HEK293 (cell line): ENCODE data around the gene MYBBP1A.

Experiments used
- CTCF ChIA-PET: fragments of 350-600 bp; formaldehyde crosslinking; extraction: SDS; loops from one replicate; lab custom pipeline; 2021; ENCODE audit warnings: antibody characterized with exemption; lab: Yijun Ruan, JAX
- POLR2A ChIA-PET: fragments of 300-600 bp; formaldehyde crosslinking; extraction: SDS; loops from one replicate; lab custom pipeline; 2020; ENCODE audit warnings: antibody characterized with exemption, inconsistent platforms; lab: Yijun Ruan, JAX
- H3K27ac ChIP-seq: fragments of 200-500 bp; sonication (Bioruptor generic); 2 replicates; pipeline ENCODE4 v1.5.1; 2014; ENCODE audit warnings: low read depth, low read length, control low read depth, inconsistent platforms; ENCODE audit errors: extremely low read depth
- H3K36me3 ChIP-seq, 2 experiments: fragments of 200-500 bp in 1 of 2; sonication (Bioruptor generic) in 1 of 2; 1 replicate in 1 of 2; 2 replicates in 1 of 2; pipeline ENCODE4 v1.5.1; 2014 to 2017; ENCODE audit warnings: inconsistent platforms in 2 of 2, low read length in 2 of 2; ENCODE audit not compliant: control insufficient read depth in 2 of 2, insufficient read depth in 1 of 2
- H3K4me1 ChIP-seq: fragments of 200-500 bp; sonication (Bioruptor generic); 2 replicates; pipeline ENCODE4 v1.5.1; 2014; ENCODE audit warnings: mild to moderate bottlenecking, low read length, inconsistent platforms; ENCODE audit not compliant: control insufficient read depth, insufficient read depth
- H3K4me3 ChIP-seq: 2 replicates; pipeline ENCODE4 v1.5.1; 2011; ENCODE audit warnings: low read depth, mild to moderate bottlenecking, control low read depth, low read length, moderate library complexity
- H3K9me3 ChIP-seq: fragments of 200-500 bp; sonication (Bioruptor generic); 2 replicates; pipeline ENCODE4 v1.5.1; 2014; ENCODE audit warnings: low read depth, low read length, inconsistent platforms; ENCODE audit not compliant: control insufficient read depth, insufficient read depth
- RBAK ChIP-seq: fragments of 450-650 bp; formaldehyde crosslinking; IDR thresholded peaks from 2 replicates; pipeline ENCODE4 v1.5.1; 2016; ENCODE audit warnings: missing biosample characterization, missing genetic modification characterization
- ZBTB20 ChIP-seq: fragments of 450-650 bp; formaldehyde crosslinking; IDR thresholded peaks from 2 replicates; pipeline ENCODE4 v1.5.1; 2016; ENCODE audit warnings: missing biosample characterization, missing genetic modification characterization
- ZBTB48 ChIP-seq: fragments of 450-650 bp; formaldehyde crosslinking; IDR thresholded peaks from 2 replicates; pipeline ENCODE4 v1.5.1; 2016; ENCODE audit warnings: missing biosample characterization, missing genetic modification characterization
- ZFP69B ChIP-seq: fragments of 450-650 bp; formaldehyde crosslinking; IDR thresholded peaks from 2 replicates; pipeline ENCODE4 v1.5.1; 2016; ENCODE audit warnings: missing biosample characterization, missing genetic modification characterization
- ZNF155 ChIP-seq: fragments of 450-650 bp; formaldehyde crosslinking; IDR thresholded peaks from 2 replicates; pipeline ENCODE4 v1.5.1; 2016; ENCODE audit warnings: missing biosample characterization, missing genetic modification characterization
- ZNF23 ChIP-seq: fragments of 450-650 bp; formaldehyde crosslinking; IDR thresholded peaks from 2 replicates; pipeline ENCODE4 v1.5.1; 2016; ENCODE audit warnings: missing biosample characterization, missing genetic modification characterization, borderline replicate concordance
- ZNF354C ChIP-seq: fragments of 450-650 bp; formaldehyde crosslinking; IDR thresholded peaks from 2 replicates; pipeline ENCODE4 v1.5.1; 2016; ENCODE audit warnings: missing biosample characterization, missing genetic modification characterization, low read depth, borderline replicate concordance
- ZNF366 ChIP-seq: fragments of 450-650 bp; formaldehyde crosslinking; conservative IDR thresholded peaks from 2 replicates; pipeline ENCODE4 v1.5.1; 2016; ENCODE audit warnings: missing biosample characterization, missing genetic modification characterization
- ZNF416 ChIP-seq: fragments of 450-650 bp; formaldehyde crosslinking; IDR thresholded peaks from 2 replicates; pipeline ENCODE4 v1.5.1; 2016; ENCODE audit warnings: missing biosample characterization, missing genetic modification characterization
- ZNF423 ChIP-seq: fragments of 450-650 bp; formaldehyde crosslinking; IDR thresholded peaks from 2 replicates; pipeline ENCODE4 v1.5.1; 2016; ENCODE audit warnings: missing biosample characterization, missing genetic modification characterization
- ZNF48 ChIP-seq: fragments of 450-650 bp; formaldehyde crosslinking; IDR thresholded peaks from 2 replicates; pipeline ENCODE4 v1.5.1; 2016; ENCODE audit warnings: missing biosample characterization, missing genetic modification characterization
- ZNF843 ChIP-seq: fragments of 450-650 bp; formaldehyde crosslinking; IDR thresholded peaks from 2 replicates; pipeline ENCODE4 v1.5.1; 2016; ENCODE audit warnings: missing biosample characterization, missing genetic modification characterization
- TF ChIP-seq, protein P1 (sequence below): fragments of 450-650 bp; formaldehyde crosslinking; IDR thresholded peaks from 2 replicates; pipeline ENCODE4 v1.5.1; 2016; ENCODE audit warnings: missing biosample characterization, missing genetic modification characterization
- TF ChIP-seq, protein P2 (sequence below): fragments of 450-650 bp; formaldehyde crosslinking; IDR thresholded peaks from 2 replicates; pipeline ENCODE4 v1.5.1; 2016; ENCODE audit warnings: missing biosample characterization, missing genetic modification characterization, borderline replicate concordance
- TF ChIP-seq, protein P3 (sequence below): fragments of 450-650 bp; formaldehyde crosslinking; IDR thresholded peaks from 2 replicates; pipeline ENCODE4 v1.5.1; 2017; ENCODE audit warnings: missing biosample characterization, missing genetic modification characterization
- TF ChIP-seq, protein P4 (sequence below): fragments of 450-650 bp; formaldehyde crosslinking; IDR thresholded peaks from 2 replicates; pipeline ENCODE4 v1.5.1; 2016; ENCODE audit warnings: missing biosample characterization, missing genetic modification characterization

Gene MYBBP1A

DNA sequence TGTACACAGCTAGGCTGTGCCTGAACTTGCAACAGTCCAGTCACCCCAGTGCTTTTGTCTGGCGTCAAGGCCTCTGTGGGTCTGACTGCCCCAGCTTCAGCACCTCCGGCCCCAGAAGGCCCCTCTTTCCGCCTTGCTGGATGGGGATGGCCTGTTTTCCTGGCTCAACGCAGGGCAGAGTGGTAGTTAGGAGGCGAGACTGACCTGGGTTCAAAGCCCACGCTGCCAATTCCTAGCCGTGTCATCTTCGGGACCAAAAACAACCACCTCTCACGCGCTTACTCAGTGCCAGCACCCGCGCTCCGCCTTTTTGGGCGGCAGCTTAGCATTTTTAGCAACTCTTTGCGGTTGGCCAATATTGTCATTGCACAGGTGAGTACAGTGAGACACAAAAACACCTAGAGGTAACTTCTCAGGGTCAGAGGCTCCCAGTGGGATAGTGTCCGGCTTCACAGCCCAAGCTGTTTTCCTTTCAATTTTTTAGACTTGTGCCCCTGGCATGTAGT, 4.6 kb downstream of the MYBBP1A start:
- CTCF ChIA-PET = interaction anchor here (0.6 to 3.0 kb wide), 4 partner anchors 12 to 211 kb away, joined by 3 to 13 read pairs (median 6); no protein-coding TSS in a partner anchor
- no peak for TF ChIP-seq ZNF354C (tag by site-specific recombination)
- TF ChIP-seq ZBTB20 = no peak

DNA sequence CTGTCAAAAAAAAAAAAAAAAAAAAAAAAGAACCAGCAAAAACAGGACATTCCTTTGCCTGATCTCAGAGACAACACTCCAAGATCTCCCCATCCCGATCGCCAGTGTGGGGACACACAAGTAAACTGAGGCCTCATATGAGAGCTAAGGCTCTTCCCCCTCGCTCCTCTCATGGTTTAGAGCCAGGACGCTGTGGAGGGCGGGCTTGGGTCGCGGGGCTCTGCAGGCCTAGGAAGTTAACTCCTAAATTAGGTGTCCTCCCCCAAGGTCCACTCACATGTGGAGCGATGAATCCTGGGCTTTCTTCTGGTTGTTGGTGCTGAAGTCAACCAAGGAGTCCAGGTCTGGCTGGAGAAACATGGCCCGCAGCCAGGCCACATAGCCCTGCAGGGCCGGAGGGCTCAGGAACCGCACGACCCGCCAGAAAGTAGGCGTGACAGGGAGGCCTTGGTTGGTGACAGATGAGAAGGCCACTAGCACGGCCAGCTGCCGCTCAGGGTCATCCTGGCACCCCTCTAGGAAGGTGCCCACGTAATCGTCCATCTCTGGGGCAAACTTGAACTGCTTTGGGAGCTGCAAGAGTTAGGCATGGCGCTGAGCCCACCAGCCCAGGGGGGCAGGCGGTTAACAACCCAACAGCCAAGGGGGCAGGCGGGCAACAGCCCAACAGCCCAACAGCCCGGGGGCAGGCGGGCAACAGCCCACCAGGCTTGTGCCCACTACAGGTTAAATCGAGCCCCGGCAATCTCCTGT, 5.2 kb downstream of the MYBBP1A start:
- TF ChIP-seq ZNF843 (tag by site-specific recombination) = no peak
- TF ChIP-seq, protein P1, sequence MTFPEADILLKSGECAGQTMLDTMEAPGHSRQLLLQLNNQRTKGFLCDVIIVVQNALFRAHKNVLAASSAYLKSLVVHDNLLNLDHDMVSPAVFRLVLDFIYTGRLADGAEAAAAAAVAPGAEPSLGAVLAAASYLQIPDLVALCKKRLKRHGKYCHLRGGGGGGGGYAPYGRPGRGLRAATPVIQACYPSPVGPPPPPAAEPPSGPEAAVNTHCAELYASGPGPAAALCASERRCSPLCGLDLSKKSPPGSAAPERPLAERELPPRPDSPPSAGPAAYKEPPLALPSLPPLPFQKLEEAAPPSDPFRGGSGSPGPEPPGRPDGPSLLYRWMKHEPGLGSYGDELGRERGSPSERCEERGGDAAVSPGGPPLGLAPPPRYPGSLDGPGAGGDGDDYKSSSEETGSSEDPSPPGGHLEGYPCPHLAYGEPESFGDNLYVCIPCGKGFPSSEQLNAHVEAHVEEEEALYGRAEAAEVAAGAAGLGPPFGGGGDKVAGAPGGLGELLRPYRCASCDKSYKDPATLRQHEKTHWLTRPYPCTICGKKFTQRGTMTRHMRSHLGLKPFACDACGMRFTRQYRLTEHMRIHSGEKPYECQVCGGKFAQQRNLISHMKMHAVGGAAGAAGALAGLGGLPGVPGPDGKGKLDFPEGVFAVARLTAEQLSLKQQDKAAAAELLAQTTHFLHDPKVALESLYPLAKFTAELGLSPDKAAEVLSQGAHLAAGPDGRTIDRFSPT = peak; percentile 32; the same call in 1 of the 2 replicates
- peaks cover 39 to 95% of the 10 kb centered on the region in 2 experiments for H3K36me3 ChIP-seq
- H3K9me3 ChIP-seq = no peaks in the 10 kb centered on the region
- 0 out of 2 replicates have a peak, but pooled peaks cover 3% of the 10 kb centered on the region for H3K4me1 ChIP-seq
- H3K4me3 ChIP-seq = no peak overlapping the region
- no peak overlapping the region for H3K27ac ChIP-seq
- ChIA-PET POLR2A (interaction anchor here (0.6 to 1.1 kb wide), 3 partner anchors 10 to 1669 kb away, joined by 4 to 6 read pairs (median 5); no protein-coding TSS in a partner anchor), CTCF (interaction anchor here (1.1 to 3.0 kb wide), 3 partner anchors 12 to 129 kb away, joined by 3 to 13 read pairs (median 6); no protein-coding TSS in a partner anchor)

More for the DNA sequence above, 4.6 kb downstream of the MYBBP1A start:
- H3K36me3 ChIP-seq = peaks cover 39 to 88% of the 10 kb centered on the region in 2 experiments
- POLR2A ChIA-PET = interaction anchor here (0.6 kb wide), 1 partner anchor 1670 kb away, joined by 5 read pairs; no protein-coding TSS in a partner anchor
- H3K4me3 ChIP-seq = no peak overlapping the region
- 0 out of 2 replicates have a peak, but pooled peaks cover 3% of the 10 kb centered on the region for H3K4me1 ChIP-seq
- H3K27ac ChIP-seq = no peak overlapping the region
- no peaks in the 10 kb centered on the region for H3K9me3 ChIP-seq

DNA sequence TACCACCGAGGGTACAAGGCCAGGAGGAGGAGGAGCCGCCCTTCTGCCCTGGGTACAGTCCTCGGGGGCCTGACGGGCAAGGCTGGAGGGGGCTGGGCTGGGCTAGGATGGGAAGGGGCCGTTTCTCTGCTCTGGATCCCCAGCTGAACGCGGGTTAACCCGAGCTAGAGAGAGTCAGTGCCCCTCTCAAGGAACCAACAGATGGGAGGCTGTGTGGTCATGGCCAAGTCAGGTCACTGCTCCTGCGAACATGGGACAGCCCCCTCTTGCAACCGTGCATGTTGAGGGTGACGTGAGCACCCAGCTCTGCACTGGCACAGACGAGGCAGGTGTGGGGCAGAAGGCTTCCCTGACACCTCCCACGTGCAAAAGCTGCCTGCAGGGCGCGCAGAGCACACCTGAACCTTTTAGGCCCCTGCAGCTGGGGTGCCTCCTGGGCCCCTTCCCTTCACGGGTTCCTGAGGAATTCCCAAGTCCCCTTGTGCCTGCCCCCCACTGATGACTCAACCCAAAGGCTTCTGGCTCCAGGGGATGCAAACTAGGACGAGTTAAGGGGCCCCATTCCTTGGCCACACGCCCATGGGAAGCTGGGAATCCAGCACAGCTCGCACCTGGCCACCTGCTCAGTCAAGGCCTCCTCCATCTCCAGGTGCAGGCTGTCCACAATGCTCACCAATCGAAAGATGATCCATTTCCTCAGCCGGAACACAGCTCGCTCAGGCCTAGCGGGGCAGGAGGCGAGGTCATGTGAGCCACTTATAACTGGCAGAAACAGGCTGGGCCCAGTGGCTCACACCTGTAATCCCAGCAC, 6.3 kb downstream of the MYBBP1A start:
- Histone ChIP-seq H3K9me3 (no peaks in the 10 kb centered on the region), H3K4me1 (0 out of 2 replicates have a peak, but pooled peaks cover 3% of the 10 kb centered on the region), H3K36me3 (peaks cover 39 to 95% of the 10 kb centered on the region in 2 experiments), H3K4me3 (no peak overlapping the region), H3K27ac (no peak overlapping the region)
- POLR2A ChIA-PET = interaction anchor here (0.7 to 1.2 kb wide), 3 partner anchors 9 to 163 kb away, joined by 3 to 6 read pairs (median 4); no protein-coding TSS in a partner anchor
- CTCF ChIA-PET = interaction anchor here (0.6 to 3.0 kb wide), 3 partner anchors 16 to 99 kb away, joined by 4 to 13 read pairs (median 4); no protein-coding TSS in a partner anchor
- TF ChIP-seq ZNF366 (tag by site-specific recombination) (no peak), ZNF416 (no peak), ZNF423 (no peak), ZNF48 (tag by site-specific recombination) (no peak), ZFP69B (no peak), ZNF155 (tag by site-specific recombination) (no peak), RBAK (tag by site-specific recombination) (no peak), ZNF23 (tag by site-specific recombination) (no peak), ZBTB48 (tag by site-specific recombination) (no peak)
- TF ChIP-seq, protein P2, sequence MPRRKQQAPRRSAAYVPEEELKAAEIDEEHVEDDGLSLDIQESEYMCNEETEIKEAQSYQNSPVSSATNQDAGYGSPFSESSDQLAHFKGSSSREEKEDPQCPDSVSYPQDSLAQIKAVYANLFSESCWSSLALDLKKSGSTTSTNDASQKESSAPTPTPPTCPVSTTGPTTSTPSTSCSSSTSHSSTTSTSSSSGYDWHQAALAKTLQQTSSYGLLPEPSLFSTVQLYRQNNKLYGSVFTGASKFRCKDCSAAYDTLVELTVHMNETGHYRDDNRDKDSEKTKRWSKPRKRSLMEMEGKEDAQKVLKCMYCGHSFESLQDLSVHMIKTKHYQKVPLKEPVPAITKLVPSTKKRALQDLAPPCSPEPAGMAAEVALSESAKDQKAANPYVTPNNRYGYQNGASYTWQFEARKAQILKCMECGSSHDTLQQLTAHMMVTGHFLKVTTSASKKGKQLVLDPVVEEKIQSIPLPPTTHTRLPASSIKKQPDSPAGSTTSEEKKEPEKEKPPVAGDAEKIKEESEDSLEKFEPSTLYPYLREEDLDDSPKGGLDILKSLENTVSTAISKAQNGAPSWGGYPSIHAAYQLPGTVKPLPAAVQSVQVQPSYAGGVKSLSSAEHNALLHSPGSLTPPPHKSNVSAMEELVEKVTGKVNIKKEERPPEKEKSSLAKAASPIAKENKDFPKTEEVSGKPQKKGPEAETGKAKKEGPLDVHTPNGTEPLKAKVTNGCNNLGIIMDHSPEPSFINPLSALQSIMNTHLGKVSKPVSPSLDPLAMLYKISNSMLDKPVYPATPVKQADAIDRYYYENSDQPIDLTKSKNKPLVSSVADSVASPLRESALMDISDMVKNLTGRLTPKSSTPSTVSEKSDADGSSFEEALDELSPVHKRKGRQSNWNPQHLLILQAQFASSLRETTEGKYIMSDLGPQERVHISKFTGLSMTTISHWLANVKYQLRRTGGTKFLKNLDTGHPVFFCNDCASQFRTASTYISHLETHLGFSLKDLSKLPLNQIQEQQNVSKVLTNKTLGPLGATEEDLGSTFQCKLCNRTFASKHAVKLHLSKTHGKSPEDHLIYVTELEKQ (tag by site-specific recombination) = no peak
- TF ChIP-seq, protein P3, sequence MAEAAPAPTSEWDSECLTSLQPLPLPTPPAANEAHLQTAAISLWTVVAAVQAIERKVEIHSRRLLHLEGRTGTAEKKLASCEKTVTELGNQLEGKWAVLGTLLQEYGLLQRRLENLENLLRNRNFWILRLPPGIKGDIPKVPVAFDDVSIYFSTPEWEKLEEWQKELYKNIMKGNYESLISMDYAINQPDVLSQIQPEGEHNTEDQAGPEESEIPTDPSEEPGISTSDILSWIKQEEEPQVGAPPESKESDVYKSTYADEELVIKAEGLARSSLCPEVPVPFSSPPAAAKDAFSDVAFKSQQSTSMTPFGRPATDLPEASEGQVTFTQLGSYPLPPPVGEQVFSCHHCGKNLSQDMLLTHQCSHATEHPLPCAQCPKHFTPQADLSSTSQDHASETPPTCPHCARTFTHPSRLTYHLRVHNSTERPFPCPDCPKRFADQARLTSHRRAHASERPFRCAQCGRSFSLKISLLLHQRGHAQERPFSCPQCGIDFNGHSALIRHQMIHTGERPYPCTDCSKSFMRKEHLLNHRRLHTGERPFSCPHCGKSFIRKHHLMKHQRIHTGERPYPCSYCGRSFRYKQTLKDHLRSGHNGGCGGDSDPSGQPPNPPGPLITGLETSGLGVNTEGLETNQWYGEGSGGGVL (tag by site-specific recombination) = peak; percentile 48; the same call in 1 of the 2 replicates
- TF ChIP-seq, protein P4, sequence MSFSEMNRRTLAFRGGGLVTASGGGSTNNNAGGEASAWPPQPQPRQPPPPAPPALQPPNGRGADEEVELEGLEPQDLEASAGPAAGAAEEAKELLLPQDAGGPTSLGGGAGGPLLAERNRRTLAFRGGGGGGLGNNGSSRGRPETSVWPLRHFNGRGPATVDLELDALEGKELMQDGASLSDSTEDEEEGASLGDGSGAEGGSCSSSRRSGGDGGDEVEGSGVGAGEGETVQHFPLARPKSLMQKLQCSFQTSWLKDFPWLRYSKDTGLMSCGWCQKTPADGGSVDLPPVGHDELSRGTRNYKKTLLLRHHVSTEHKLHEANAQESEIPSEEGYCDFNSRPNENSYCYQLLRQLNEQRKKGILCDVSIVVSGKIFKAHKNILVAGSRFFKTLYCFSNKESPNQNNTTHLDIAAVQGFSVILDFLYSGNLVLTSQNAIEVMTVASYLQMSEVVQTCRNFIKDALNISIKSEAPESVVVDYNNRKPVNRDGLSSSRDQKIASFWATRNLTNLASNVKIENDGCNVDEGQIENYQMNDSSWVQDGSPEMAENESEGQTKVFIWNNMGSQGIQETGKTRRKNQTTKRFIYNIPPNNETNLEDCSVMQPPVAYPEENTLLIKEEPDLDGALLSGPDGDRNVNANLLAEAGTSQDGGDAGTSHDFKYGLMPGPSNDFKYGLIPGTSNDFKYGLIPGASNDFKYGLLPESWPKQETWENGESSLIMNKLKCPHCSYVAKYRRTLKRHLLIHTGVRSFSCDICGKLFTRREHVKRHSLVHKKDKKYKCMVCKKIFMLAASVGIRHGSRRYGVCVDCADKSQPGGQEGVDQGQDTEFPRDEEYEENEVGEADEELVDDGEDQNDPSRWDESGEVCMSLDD (tag by site-specific recombination) = no peak
